Measurements from ENCODE around the gene SAMD7.

The SAMD7 gene

GRCh38 chr3:169965562-169966427, 54.4 kb downstream of the SAMD7 start:
- DNase-seq: peak in 4 of 51 donors; percentile 1 to 43 (median 10)

GRCh38 chr3:169966428-169966950, 55.1 kb downstream of the SAMD7 start, which contains the start of gene SEC62:
Gene SEC62, plus strand, starts transcription at chr3:169966807. Its CDS starts 16 bp downstream, at chr3:169966823.
- DNase-seq: peak; percentile 66 to 95 (median 88)

- peak in 35 of 51 donors; percentile 2 to 82 (median 59) for DNase-seq
These were observed 55.9 kb downstream of the SAMD7 start for GRCh38 chr3:169966951-169967915.

GRCh38 chr3:169968224-169968885, 57.0 kb downstream of the SAMD7 start:
- DNase-seq: no peak

GRCh38 chr3:169969174-169970095, 58.1 kb downstream of the SAMD7 start:
- DNase-seq: no peak

GRCh38 chr3:169970847-169971246, 59.5 kb downstream of the SAMD7 start:
- DNase-seq: no peak

- no peak for DNase-seq
These were observed 60.1 kb downstream of the SAMD7 start for GRCh38 chr3:169971522-169971921.

GRCh38 chr3:169980055-169980454, 68.7 kb downstream of the SAMD7 start:
- no peak for DNase-seq

- DNase-seq: no peak
These were observed 72.9 kb downstream of the SAMD7 start for GRCh38 chr3:169984292-169984691.
